AG10803 (cell line): Measurements from ENCODE around the gene NFIC.
A peak's percentile ranks its signal among the peaks of the same experiment; 100 is the strongest.
"Not testable (repeated sequence)": the region's sequence is repeated elsewhere in the genome, so short reads cannot be mapped to it uniquely, and the experiment has no call there.

Source experiments
- DNase-seq: peaks from one replicate; pipeline ENCODE4 v3.0.0; 2010; ENCODE audit warnings: low read depth
- H3K4me3 ChIP-seq: 2 replicates; pipeline ENCODE4 v1.5.1; 2011; ENCODE audit warnings: mild to moderate bottlenecking, low read length, control low read depth
- TF ChIP-seq, protein P1 (sequence below): conservative IDR thresholded peaks from 2 replicates; pipeline ENCODE4 v1.5.1; 2011; ENCODE audit warnings: mild to moderate bottlenecking, low read length, control low read depth, inconsistent platforms

NFIC gene

DNA sequence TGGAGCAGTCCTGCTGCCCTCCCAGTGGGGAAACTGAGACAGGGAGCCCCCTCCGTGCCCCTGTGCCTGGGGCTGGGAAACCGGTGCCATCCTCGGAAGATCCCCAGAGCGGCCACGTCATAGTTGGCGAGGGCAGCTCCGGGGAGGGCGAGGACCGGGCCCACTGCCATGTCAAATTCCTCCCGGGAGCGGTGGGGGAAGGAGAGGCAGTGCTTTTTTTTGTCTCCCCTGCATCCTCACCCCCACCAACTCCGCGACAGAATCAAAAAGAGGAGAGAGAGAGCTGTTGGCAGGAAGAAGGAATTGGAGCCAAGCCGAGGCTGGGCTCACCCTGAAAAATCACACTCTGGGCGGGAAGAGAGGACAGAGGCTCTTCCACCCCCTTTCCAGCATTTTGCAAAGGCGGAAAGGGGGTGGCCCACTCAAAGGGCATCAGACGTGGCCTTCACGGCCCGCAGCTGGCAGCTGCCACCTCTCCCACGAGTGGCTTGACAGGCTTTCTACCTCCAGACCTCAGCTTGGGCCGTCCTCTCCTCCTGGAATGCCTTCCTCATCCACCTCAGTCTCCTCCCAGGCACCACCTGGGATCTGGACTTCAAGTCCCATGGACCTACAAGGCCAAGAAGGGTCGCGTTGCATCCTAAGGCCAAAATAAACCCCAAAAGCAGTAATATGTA is 19.6 kb upstream of the NFIC start:
- TF ChIP-seq, protein P1, sequence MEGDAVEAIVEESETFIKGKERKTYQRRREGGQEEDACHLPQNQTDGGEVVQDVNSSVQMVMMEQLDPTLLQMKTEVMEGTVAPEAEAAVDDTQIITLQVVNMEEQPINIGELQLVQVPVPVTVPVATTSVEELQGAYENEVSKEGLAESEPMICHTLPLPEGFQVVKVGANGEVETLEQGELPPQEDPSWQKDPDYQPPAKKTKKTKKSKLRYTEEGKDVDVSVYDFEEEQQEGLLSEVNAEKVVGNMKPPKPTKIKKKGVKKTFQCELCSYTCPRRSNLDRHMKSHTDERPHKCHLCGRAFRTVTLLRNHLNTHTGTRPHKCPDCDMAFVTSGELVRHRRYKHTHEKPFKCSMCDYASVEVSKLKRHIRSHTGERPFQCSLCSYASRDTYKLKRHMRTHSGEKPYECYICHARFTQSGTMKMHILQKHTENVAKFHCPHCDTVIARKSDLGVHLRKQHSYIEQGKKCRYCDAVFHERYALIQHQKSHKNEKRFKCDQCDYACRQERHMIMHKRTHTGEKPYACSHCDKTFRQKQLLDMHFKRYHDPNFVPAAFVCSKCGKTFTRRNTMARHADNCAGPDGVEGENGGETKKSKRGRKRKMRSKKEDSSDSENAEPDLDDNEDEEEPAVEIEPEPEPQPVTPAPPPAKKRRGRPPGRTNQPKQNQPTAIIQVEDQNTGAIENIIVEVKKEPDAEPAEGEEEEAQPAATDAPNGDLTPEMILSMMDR = no peak
- H3K4me3 ChIP-seq = no peak overlapping the region; the same call in 1 of the 2 replicates
- peak; percentile 75 for DNase-seq

DNA sequence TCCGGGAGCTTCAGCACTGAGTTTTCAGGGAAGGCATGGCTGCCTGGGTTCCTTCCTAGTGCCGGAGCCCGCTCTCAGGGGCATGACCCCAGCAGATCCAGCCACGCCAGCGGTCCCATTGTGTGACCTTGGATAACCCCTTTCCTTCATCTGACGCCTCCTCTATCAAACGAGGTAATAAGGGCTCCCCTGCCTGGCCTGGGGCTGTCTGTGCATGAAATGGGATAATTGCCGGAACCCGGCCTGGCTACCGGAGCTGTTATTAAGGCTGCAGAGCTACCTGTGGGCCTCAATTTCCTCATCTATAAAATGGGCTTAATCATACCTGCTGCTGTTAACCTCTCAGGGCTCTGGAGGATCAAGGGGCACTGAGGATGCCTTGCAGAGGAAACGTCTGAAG is 18.3 kb upstream of the NFIC start:
- TF ChIP-seq, protein P1 = no peak
- no peak for DNase-seq
- H3K4me3 ChIP-seq = no peak overlapping the region

DNA sequence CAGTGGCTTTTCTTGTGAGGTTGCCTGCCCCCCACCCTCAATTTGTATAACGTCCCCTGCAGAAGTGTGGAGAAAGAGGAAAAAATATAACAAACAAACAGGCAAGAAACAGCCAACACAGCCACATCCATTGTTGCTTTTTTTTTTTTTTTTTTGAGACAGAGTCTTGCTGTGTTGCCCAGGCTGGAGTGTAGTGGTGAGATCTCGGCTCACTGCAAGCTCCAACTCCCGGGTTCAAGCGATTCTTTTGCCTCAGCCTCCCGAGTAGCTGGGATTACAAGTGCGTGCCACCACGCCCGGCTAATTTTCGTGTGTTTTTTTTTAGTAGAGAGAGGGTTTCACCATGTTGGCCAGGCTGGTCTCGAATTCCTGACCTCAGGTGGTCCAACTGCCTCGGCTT is 17.9 kb upstream of the NFIC start:
- H3K4me3 ChIP-seq, DNase-seq: not testable (repeated sequence)

DNA sequence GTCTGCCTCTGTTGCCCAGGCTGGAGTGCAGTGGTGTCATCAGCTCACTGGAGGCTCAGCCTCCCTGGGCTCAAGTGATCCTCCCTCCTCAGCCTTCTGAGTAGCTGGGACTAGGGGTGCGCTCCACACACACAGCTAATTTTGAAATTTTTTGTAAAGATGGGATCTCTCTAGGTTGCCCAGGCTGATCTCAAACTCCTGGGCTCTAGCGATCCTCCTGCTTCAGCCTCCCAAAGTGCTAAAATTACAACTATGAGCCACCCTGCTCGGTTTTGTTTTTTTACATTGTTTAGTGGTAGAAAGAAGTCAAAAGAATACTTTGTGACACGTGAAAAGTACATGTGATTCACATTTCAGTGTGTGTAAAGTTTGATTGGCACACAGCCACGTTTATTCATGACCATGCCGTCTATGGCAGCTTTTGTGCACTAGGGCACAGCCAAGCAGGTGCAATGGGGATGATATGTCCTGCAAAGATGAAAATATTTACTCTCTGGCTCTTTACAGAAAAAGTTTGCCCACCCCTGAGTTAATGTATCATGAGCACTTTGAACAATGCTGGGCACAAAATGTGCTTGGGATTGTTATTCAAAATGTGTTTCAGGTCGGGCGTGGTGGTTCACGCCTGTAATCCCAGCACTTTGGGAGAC is 16.2 kb upstream of the NFIC start:
- TF ChIP-seq, protein P1 = no peak
- H3K4me3 ChIP-seq = no peak overlapping the region
- no peak for DNase-seq

DNA sequence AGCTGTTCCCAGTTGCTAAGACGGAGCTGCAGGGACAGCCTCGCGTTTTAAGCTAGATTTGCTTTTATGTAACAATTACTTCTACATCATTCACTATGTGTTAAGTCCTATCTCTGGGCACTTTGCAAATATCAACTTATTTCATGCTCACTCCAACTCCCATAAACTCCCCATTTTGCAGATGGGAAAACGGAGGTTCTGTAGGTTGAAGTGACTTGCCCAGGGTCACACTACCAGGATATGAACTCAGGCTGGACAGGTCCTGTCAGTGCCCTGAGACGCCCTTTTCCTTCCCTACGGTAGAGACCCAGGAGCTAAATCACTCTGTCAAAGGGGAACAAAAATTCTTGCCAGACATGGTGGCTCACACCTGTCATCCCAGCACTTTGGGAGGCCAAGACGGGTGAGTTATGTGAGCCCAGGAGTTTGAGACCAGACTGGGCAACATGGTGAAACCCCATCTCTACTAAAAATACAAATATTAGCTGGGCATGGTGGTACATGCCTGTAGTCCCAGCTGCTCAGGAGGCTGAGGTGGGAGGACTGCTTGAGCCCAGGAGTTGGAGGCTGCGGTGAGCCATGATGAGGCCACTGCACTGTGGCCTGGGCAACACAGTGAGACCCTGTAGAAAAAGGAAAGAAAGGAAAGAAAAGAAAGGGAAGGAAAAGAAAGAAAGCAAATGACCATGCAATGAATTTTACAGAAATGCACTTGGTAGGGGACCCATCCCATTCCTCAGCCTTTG is 14.5 kb upstream of the NFIC start:
- DNase-seq = no peak
- TF ChIP-seq, protein P1 = no peak
- H3K4me3 ChIP-seq = no peak overlapping the region

DNA sequence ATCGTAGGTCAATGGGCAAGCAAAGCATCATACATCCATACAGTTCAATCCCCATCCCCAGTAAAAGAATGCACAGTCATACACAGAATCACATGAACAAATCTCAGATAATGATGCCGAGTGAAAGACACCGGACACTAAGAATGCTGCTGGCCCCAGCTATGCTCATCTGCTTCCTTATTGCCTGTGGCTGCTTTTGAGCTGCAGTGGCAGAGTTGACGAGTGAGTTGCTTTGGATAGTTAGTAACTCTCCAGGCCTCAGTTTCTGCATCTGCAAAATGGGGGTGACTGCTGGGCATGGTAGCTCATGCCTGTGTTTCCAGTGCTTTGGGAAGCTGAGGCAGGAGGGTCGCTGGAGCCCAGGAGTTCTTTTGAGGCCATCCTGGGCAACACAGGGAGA is 12.9 kb upstream of the NFIC start:
- H3K4me3 ChIP-seq = no peak overlapping the region
- TF ChIP-seq, protein P1 = no peak
- DNase-seq = no peak

DNA sequence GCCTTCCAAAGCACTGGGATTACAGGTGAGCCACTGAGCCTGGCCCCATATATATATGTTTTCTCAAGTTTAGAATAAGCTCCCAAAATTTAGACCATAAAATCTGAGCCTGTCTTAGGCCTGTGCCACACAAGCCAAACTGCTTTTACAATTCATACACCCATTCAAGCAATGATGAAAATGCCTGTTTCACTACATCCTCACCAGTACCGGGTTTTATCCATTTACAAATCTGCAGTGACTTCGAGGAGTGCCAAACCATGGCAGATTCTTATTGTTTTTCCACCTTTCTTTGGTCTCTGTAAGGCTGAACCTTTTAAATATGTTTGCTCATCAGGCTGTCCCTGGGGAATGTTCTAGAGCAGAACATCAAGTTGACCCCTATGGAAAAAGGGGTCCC is 9.6 kb upstream of the NFIC start:
- H3K4me3 ChIP-seq = no peak overlapping the region
- TF ChIP-seq, protein P1 = no peak
- DNase-seq = no peak
